Measurements from ENCODE around the gene RPL22. TPM values are rescaled to one million over a fixed set of nuclear protein-coding genes. Genes with fewer than 3 reads are reported as not detected.

The RPL22 gene
- total and polyA plus RNA-seq, 2 of the 13 experiments (the other 11 are each of a cell fraction or from before 2014, with no cell fraction given): 214 to 545 TPM

DNA sequence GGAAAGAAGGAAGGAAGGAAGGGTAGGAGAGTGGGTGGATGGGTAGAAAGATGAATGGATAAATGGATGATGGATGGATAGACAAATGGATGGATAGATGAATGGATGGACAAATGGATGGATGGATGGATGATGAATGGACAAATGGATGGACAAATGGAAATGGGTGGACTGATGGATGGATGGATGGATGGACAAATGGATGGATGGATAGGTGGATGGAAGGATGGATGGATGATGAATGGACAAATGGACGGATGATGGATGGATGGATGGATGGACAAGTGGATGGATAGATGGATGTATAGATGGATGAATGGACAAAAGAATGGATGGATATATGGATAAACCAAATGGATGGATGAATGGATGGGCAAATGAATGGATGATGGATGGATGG lies 49.8 kb downstream of the RPL22 start:
- 70% methylated on average over 1 of the region's 1 CpG for WGBS (ENCODE audit: low lambda C conversion rate)
- TF ChIP-seq LCORL (IDR thresholded peaks at IDR 0.05) (0 out of 2 replicates have a peak, but pooled peaks have one; percentile 19), LCORL (CRISPR knock-in tag; IDR thresholded peaks at IDR 0.05) (no peak), PRPF4 (IDR thresholded peaks at IDR 0.05; ENCODE audit: low read depth, low read length, poor library complexity, severe bottlenecking) (no peak)

GRCh38 chr1:6148497-6149241 lies 50.7 kb downstream of the RPL22 start:
- H3K36me3 ChIP-seq (replicated peaks in 1 of 2; ENCODE audit: control insufficient read depth in 1 of 2, insufficient read depth in 2 of 2, low read length in 2 of 2): no peaks in the 10 kb centered on the region
- no peaks in the 10 kb centered on the region for H3K9me3 ChIP-seq (ENCODE audit: low read length)
- no peak for TF ChIP-seq SIX4 (CRISPR knock-in tag; IDR thresholded peaks at IDR 0.05)
- TF ChIP-seq PCBP2 (optimal IDR thresholded peaks at IDR 0.05; ENCODE audit: low read depth, low read length, poor library complexity, severe bottlenecking): no peak
- TF ChIP-seq MTA3 (CRISPR knock-in tag; IDR thresholded peaks at IDR 0.05): no peak
- TF ChIP-seq YEATS2 (CRISPR knock-in tag; IDR thresholded peaks at IDR 0.05; ENCODE audit: borderline replicate concordance): no peak
- no peak for TF ChIP-seq KLF15 (CRISPR knock-in tag; IDR thresholded peaks at IDR 0.05; ENCODE audit: borderline replicate concordance)
- no peak for TF ChIP-seq ZNF329 (CRISPR knock-in tag; IDR thresholded peaks at IDR 0.05; ENCODE audit: low read depth)
- TF ChIP-seq, protein P1, sequence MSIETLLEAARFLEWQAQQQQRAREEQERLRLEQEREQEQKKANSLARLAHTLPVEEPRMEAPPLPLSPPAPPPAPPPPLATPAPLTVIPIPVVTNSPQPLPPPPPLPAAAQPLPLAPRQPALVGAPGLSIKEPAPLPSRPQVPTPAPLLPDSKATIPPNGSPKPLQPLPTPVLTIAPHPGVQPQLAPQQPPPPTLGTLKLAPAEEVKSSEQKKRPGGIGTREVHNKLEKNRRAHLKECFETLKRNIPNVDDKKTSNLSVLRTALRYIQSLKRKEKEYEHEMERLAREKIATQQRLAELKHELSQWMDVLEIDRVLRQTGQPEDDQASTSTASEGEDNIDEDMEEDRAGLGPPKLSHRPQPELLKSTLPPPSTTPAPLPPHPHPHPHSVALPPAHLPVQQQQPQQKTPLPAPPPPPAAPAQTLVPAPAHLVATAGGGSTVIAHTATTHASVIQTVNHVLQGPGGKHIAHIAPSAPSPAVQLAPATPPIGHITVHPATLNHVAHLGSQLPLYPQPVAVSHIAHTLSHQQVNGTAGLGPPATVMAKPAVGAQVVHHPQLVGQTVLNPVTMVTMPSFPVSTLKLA (IDR thresholded peaks at IDR 0.05): peak; percentile 19; the same call in 1 of the 2 replicates
- TF ChIP-seq ZFP90 (CRISPR knock-in tag; IDR thresholded peaks at IDR 0.05; ENCODE audit: borderline replicate concordance): no peak
- no peak for TF ChIP-seq HMGA1 (CRISPR knock-in tag; conservative IDR thresholded peaks at IDR 0.05)
- WGBS (ENCODE audit: low lambda C conversion rate): 12% methylated on average over 22 of the region's 53 CpGs
- H3K4me3 ChIP-seq (replicated peaks in 1 of 3; ENCODE audit: insufficient read depth in 1 of 3, low read depth in 2 of 3, low read length in 3 of 3): peak overlapping the region in 1 of 3 experiments; percentile 28; a peak in 1 of 6 replicates
- peaks cover 14 to 81% of the 10 kb centered on the region in 2 experiments for H3K27me3 ChIP-seq (ENCODE audit: control insufficient read depth in 1 of 2, insufficient read depth in 2 of 2, low read length in 2 of 2)
- no peak overlapping the region for H3K9ac ChIP-seq (ENCODE audit: insufficient read depth, low read depth, low read length)
- CTCF ChIA-PET (ENCODE audit: low intra/inter-chr PET ratio, low total read pairs): no interaction called here
- intact Hi-C loops (cut with micrococcal nuclease; ENCODE audit: unreplicated experiment): no loop called here
- H3K79me2 ChIP-seq (ENCODE audit: insufficient read depth, low read length): no peaks in the 10 kb centered on the region
- H2AFZ ChIP-seq (ENCODE audit: low read length): no peak overlapping the region
- FAIRE-seq (no peak), DNase-seq (ENCODE audit: low spot score) (no peak), ATAC-seq (peak; percentile 71)
- no peaks in the 10 kb centered on the region for H3K4me1 ChIP-seq (ENCODE audit: insufficient read depth, low read length)
- peak overlapping the region; percentile 36; the same call in 1 of the 2 replicates for H3K4me2 ChIP-seq (ENCODE audit: low read depth, low read length)
- in situ Hi-C loops (cut with HindIII; ENCODE audit: extremely low pct_ligation_motif_present, low pct_unique_long_range_greater_than_20kb): no loop called here
- no TSS peak for BruUV-seq (replicated peaks)
- H4K20me1 ChIP-seq (ENCODE audit: insufficient read depth, low read length): peaks cover 8% of the 10 kb centered on the region; the same call in 1 of the 2 replicates
- POLR2A ChIA-PET: no interaction called here
- H3K27ac ChIP-seq (ENCODE audit: extremely low read length, insufficient read depth, low read length): no peak overlapping the region

More for the DNA sequence above, 49.8 kb downstream of the RPL22 start:
- ChIA-PET POLR2A (no interaction called here), CTCF (ENCODE audit: low intra/inter-chr PET ratio, low total read pairs) (no interaction called here)
- Histone ChIP-seq H3K27me3 (ENCODE audit: control insufficient read depth in 1 of 2, insufficient read depth in 2 of 2, low read length in 2 of 2) (peaks cover 14 to 81% of the 10 kb centered on the region in 2 experiments), H3K36me3 (replicated peaks in 1 of 2; ENCODE audit: control insufficient read depth in 1 of 2, insufficient read depth in 2 of 2, low read length in 2 of 2) (no peaks in the 10 kb centered on the region), H3K4me2 (ENCODE audit: low read depth, low read length) (no peak overlapping the region), H3K9ac (ENCODE audit: insufficient read depth, low read depth, low read length) (no peak overlapping the region), H3K4me3 (replicated peaks in 1 of 3; ENCODE audit: insufficient read depth in 1 of 3, low read depth in 2 of 3, low read length in 3 of 3) (no peak overlapping the region), H3K4me1 (ENCODE audit: insufficient read depth, low read length) (no peaks in the 10 kb centered on the region), H2AFZ (ENCODE audit: low read length) (no peak overlapping the region), H3K9me3 (ENCODE audit: low read length) (no peaks in the 10 kb centered on the region), H3K79me2 (ENCODE audit: insufficient read depth, low read length) (no peaks in the 10 kb centered on the region), H4K20me1 (ENCODE audit: insufficient read depth, low read length) (peaks cover 8% of the 10 kb centered on the region; the same call in 1 of the 2 replicates), H3K27ac (ENCODE audit: extremely low read length, insufficient read depth, low read length) (no peak overlapping the region)
- intact Hi-C loops (cut with micrococcal nuclease; ENCODE audit: unreplicated experiment) (no loop called here), in situ Hi-C loops (cut with HindIII; ENCODE audit: extremely low pct_ligation_motif_present, low pct_unique_long_range_greater_than_20kb) (no loop called here)
- FAIRE-seq (no peak), DNase-seq (ENCODE audit: low spot score) (no peak), ATAC-seq (no peak)
- BruUV-seq (replicated peaks): no TSS peak
